ENCODE measurements around the gene ADCK1.

Gene ADCK1

DNA sequence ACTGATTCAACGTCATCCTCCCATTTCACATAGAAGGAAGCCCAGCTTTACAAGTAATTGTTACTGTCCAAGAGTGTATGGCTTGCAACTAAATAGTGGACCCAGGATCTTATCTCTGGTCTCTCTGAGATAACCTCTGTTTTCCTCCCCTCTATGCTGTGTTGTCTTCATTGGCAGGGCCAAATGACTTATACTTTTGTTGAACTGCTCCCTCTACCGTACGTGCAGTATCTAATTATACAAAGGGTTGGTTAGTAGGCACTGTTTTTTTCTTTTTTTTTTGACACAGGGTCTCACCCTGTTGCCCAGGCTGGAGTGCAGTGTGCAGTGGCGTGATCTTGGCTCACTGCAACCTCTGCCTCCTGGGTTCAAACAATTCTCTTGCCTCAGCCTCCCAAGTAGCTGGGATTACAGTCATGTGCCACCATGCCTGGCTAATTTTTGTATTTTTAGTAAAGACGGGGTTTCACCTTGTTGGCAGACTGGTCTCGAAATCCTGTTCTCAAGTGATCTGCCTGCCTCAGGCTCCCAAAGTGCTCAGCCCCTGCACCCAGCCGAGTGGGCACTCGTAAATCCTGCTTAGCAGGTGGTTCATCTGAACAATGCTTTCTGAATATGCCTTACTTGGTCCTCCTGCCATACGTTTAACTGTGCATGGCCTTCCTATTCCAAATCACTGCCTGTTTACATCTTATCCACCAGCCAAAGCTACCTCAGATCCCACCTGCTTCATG lies 162.1 kb downstream of the ADCK1 start:
- FAIRE-seq: no peak

DNA sequence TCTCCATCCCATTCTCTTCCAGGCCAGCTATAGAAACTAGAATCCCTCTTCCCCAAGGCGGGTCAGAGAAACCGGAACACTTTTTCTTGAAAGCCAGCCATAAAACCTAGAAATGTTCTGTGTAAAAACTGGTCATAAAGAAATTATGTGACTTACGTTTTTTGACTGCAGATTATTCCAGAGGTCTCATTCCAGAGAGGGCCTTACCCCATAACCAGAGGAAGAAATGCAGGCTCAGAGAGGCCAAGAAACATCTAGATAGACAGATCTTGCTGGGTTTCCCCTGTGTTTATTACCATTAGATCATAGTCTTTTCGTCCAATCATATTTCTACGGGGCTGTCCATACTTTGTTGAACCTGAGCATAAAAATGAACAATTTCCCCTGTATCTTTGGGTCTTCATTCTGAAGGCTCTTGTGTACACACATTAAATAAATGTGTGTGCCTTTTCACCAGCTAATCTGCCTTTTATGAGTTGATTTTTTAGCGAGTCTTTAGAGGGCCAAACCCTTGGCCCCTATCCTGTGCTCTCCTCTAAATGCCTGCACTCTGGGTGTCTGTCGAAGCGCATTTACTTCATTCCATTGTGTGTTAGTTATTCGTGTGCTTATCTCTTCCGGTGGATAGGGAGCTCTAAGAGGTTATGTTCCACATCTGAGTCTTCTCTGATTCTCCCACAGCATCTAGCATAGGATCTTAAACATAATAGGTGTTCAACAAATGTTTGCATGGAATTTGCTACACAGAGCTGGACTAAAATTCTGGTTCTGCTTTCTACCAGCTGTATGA lies 163.0 kb downstream of the ADCK1 start:
- FAIRE-seq: no peak

DNA sequence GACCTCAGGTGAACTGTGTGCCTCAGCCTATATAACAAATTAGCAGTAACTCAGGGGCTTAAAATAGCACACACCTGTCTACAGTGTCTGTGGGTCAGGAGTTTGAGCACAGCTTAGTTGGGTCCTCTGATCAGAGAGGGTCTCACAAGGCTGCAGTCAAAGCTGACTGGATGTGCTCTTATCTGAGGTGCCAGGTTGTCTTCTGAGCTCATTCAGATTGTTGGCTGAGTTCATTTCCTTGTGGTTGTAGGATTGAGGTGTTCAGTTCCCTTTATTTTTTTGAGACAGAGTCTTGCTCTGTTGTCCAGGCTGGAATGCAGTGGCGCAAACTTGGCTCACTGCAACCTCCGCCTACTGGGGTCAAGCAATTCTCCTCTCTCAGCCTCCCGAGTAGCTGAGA lies 164.7 kb downstream of the ADCK1 start:
- FAIRE-seq: no peak

DNA sequence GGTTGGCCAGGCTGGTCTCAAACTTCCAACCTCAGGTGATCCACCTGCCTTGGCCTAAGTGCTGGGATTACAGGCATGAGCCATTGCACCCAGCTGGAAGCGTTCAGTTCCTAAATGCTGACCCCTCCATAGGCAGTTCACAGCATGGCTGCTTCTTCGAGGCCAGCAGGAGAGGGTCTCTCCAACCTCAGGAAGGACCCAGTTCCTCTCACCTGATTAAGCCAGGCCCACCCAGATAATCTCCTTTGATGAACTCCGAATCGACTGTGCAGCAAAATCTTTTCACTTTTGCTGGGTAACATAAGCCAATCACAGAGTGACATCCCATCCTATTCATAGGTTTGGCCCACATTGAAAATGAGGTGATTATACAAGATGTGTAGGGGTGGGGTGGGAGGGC lies 165.1 kb downstream of the ADCK1 start:
- FAIRE-seq: no peak

DNA sequence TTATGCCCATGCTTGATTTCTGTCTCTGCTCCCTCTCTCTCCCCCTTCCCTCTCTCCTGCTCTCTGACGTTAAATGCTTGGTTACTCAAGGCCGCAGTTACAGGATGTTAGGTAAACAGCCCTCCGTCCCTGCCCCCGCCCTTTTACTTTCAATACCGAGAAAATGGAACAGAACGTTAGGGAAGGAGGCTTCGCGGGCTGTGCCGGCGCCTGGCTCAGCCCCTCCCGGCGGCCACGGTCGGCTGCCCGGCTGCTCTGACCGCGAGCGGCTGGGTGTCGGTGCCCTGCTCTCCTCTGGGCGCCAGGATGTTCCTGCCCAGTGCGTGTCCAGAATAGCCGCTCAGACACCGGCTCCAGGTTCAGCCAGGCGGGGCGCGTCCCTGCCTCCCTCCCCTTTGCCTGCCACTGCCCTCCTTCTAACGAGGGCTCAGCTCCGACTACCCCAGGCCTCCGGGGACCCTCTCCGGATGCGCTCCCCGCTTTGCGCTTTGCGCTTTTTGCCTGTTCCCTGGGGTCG lies 166.1 kb downstream of the ADCK1 start:
- no peak for FAIRE-seq

DNA sequence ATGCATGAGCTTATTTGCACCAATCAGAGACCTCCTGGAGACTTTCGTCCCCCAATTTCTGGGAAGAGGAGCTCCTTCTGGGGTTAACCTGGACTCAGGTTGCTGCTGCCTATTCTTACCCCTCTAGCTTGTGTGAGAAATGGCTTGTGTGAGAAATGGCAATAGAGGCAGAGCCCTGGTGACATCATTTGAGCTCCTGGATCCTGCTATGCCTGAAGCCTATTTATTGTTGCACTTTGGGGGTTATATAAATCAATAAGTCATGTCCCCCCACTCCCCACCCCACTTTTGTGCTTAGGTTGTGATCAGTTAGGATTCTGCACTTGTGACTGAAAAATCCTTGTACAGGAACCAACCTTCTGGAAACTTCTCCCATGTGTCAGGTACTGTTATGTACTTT lies 167.2 kb downstream of the ADCK1 start:
- FAIRE-seq: no peak

DNA sequence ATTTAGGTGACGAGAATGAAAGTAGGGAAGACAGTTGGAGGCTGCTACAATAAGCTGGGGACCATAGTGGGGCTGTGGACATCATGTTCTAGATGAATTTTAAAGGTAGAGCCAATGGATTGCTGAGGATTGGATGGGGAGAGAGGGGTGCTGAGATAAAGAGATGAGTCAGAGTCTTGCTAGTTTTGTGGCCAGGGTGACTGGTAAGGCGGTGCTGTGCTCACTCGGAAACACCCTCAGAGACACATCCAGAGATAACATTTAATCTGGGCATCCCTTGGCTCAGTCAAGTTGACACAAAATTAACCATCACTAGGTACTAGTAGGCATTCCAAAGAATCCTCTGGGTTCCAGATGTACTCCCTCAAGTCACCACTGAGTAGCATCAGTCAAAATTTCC lies 170.7 kb downstream of the ADCK1 start:
- no peak for FAIRE-seq

DNA sequence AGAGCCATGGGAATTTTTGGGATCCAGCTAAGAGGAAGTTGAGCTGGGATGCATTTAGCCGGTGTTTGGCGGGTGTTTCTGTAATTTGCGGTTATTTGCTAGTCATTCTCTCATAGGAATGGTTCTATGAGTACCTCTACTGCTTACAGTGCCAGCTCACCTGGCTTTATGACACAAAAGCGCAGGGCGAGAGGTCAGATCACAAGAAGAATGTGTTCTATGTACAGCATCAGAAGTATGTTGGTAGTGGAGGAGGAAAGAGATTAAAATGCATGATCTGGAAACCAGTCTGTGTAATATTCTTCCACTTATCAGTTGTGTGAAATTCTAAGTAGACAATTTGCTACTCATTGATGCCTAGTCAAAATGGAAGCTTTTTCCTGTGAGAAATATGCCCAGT lies 173.3 kb downstream of the ADCK1 start:
- FAIRE-seq: no peak

DNA sequence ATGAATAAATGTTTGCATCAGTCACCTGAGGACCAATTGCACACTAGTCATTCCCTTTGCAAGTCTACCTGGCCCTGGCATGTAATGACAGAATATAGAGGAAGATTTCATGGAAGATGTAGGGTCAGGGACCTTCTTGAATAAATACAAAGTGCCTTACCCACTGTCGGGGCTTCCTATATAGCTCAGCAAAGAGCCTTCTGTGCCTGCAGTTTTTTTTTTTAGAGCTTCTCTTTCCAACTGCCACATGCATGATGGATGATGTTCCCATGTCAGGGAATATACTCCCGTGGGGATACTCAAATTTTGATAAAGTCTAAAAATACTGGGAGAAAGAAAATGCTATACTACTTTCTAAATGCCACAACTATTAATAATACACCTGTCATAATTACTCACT lies 176.7 kb downstream of the ADCK1 start:
- no peak for FAIRE-seq

DNA sequence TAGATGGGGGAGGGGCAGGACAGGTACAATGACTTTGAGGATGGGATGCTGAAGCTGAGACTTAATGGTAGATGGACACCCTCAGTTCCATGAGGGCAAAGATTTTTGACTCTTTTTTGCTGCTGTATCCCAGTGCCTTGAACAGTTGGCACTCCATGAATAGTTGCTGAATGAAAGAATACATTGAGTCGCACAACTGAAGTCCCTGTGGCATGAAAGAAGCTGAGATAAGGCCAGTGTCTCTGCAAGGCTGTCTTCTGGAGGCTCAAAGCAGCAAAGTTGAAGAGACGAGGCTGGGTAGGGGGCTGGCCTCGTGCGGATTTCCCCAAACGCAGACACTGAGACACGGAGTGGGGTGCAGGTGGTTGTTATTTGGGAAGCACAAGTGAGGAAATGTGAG lies 179.3 kb downstream of the ADCK1 start:
- no peak for FAIRE-seq

DNA sequence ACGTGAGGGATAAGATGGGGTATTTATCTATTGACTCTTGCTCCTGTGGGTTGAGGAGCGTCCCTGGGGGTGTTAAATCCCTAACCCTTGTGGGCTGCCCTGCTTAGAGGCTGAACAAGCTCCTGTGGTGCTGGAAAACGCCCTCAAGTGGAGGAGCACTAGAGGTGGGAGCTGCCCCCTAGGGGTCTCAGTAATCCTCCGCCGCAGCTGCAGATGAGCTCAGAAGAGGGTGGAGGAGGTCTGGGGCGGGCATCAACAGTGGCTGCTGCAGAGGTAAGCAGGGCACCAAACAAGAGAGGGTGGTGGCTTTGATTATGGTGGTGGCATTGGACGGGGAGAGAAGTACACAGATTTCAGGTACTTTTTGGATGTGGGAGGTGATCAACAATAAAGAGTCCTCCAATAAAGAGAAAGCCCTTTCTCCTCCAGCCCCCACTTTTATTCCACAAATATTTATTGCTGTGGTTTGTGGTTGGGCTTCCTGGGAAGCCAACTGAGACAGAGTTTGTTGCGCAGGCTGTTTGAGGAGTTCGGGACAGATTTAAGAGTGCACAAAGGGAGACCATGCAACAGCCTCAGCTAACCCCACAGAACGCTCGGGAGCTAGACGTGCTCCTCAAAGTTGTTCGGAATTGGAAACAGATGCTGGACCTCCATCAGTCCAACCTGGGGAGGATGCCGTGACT lies 179.9 kb downstream of the ADCK1 start:
- no peak for FAIRE-seq

DNA sequence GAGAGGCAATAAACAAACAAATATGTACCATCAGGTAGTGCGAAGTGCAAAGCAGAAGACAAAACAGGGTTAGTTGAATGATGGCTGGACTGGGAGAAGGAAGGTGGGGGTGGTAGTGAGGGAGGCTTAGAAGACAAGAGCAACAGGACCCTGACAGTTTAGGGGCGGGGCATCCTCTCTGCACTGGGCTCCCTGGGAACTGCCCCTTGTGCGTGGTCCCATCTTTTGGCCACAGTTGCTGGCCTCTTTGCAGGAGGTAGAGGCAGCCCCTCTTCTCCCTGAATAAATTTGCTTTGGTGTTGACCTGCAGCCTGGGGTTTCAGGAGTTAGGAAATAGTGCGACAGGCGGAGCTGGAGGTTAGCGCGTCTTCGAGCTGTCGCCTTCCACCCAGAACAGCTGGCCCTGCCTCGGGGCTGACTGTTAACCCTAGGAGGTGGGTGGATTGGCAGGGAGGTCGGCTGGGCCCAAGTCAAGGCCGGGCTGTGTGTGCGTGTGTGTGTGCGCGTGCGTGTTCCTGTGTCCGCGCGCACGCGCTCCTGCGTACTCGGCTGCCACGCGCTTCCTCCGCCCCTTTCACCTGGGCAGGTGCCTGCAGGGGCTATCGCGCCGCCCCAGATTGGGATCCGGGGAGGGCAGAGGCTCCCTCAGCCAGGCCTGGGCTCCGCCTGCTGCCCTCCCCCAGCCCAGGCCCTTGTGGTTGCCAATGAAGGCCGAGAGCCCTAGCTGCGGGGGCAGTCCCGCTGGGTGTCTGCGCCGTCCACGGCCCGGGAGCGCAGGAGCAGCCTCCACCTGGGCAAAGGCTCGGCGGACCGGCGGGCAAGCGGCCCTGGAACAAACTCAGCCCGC lies 180.8 kb downstream of the ADCK1 start:
- FAIRE-seq: no peak
